Neural progenitor cell (in vitro differentiated cells): ENCODE results near the gene SYNPR. TPM values are rescaled to one million over a fixed set of nuclear protein-coding genes. Genes with fewer than 3 reads are reported as not detected.

ENCODE experiments used
- DNase-seq: peaks from one replicate; pipeline ENCODE4 v3.0.0-alpha.2; 2016; ENCODE audit warnings: low spot score
- H2AFZ ChIP-seq: fragments of 200-600 bp; sonication (generic); replicated peaks from 2 replicates; pipeline ENCODE4 v1.6.1; 2016; ENCODE audit warnings: antibody characterized with exemption
- H3F3A ChIP-seq: fragments of 200-600 bp; sonication (generic); 2 replicates; pipeline ENCODE4 v1.6.1; 2016; ENCODE audit warnings: antibody characterized with exemption, low read depth
- H3K27ac ChIP-seq: fragments of 200-600 bp; sonication (generic); 2 replicates; pipeline ENCODE4 v1.5.1; 2016; ENCODE audit warnings: mild to moderate bottlenecking
- H3K27me3 ChIP-seq: fragments of 200-600 bp; sonication (generic); 2 replicates; pipeline ENCODE4 v1.6.1; 2016; ENCODE audit warnings: mild to moderate bottlenecking, moderate library complexity
- H3K36me3 ChIP-seq: fragments of 200-600 bp; sonication (generic); 2 replicates; pipeline ENCODE4 v1.5.1; 2016
- H3K4me1 ChIP-seq: fragments of 200-600 bp; sonication (generic); 2 replicates; pipeline ENCODE4 v1.6.1; 2016; ENCODE audit warnings: mixed run types
- H3K4me2 ChIP-seq: fragments of 200-600 bp; sonication (generic); 2 replicates; pipeline ENCODE4 v1.6.1; 2016
- H3K4me3 ChIP-seq: fragments of 200-600 bp; sonication (generic); 2 replicates; pipeline ENCODE4 v1.5.1; 2016
- H3K79me2 ChIP-seq: fragments of 200-600 bp; sonication (generic); 2 replicates; pipeline ENCODE4 v1.6.1; 2016; ENCODE audit warnings: low read depth
- H3K9ac ChIP-seq: fragments of 200-600 bp; sonication (generic); 2 replicates; pipeline ENCODE4 v1.6.1; 2016
- H3K9me3 ChIP-seq: fragments of 200-600 bp; sonication (generic); 2 replicates; pipeline ENCODE4 v1.5.1; 2016; ENCODE audit warnings: low read depth
- H4K20me1 ChIP-seq: fragments of 200-600 bp; sonication (generic); 2 replicates; pipeline ENCODE4 v1.6.1; 2016; ENCODE audit warnings: low read depth
- H3K27ac Mint-ChIP-seq: 3 replicates; pipeline ENCODE4 v1.8.0; 2021; ENCODE audit warnings: mixed read lengths
- H3K27me3 Mint-ChIP-seq: 2 replicates; pipeline ENCODE4 v1.8.0; 2022; ENCODE audit warnings: low read depth, mild to moderate bottlenecking, inconsistent platforms, moderate library complexity, mixed read lengths; ENCODE audit not compliant: insufficient read depth
- H3K36me3 Mint-ChIP-seq: 3 replicates; pipeline ENCODE4 v1.8.0; 2021; ENCODE audit warnings: mixed read lengths
- H3K4me1 Mint-ChIP-seq: 3 replicates; pipeline ENCODE4 v1.8.0; 2021; ENCODE audit warnings: mixed read lengths
- H3K4me3 Mint-ChIP-seq: 3 replicates; pipeline ENCODE4 v1.8.0; 2021; ENCODE audit warnings: mild to moderate bottlenecking, moderate library complexity, mixed read lengths
- H3K9me3 Mint-ChIP-seq: 3 replicates; pipeline ENCODE4 v1.8.0; 2020; ENCODE audit warnings: mixed read lengths
- EZH2 ChIP-seq: fragments of 200-600 bp; sonication (generic); IDR thresholded peaks from 2 replicates; pipeline ENCODE4 v1.6.1; 2017; ENCODE audit warnings: antibody characterized with exemption, mild to moderate bottlenecking, moderate library complexity
- EZH2phosphoT487 ChIP-seq: fragments of 200-600 bp; sonication (generic); IDR thresholded peaks from 2 replicates; pipeline ENCODE4 v1.6.1; 2017; ENCODE audit warnings: antibody characterized with exemption
- total RNA-seq: library from RNA; depleted of rRNA; stranded (reverse); fragments of >200 nt; gene quantifications from 2 replicates; pipeline ENCODE4 v1.2.3, GENCODE V29; 2015; ENCODE audit warnings: low replicate concordance
- TF ChIP-seq, protein P1 (sequence below): fragments of 200-600 bp; sonication (generic); IDR thresholded peaks from 2 replicates; pipeline ENCODE4 v1.5.1; 2017; ENCODE audit warnings: antibody characterized with exemption, mild to moderate bottlenecking

SYNPR gene
- total RNA-seq, 1 donor from 2014 or later = 0.30 TPM

DNA sequence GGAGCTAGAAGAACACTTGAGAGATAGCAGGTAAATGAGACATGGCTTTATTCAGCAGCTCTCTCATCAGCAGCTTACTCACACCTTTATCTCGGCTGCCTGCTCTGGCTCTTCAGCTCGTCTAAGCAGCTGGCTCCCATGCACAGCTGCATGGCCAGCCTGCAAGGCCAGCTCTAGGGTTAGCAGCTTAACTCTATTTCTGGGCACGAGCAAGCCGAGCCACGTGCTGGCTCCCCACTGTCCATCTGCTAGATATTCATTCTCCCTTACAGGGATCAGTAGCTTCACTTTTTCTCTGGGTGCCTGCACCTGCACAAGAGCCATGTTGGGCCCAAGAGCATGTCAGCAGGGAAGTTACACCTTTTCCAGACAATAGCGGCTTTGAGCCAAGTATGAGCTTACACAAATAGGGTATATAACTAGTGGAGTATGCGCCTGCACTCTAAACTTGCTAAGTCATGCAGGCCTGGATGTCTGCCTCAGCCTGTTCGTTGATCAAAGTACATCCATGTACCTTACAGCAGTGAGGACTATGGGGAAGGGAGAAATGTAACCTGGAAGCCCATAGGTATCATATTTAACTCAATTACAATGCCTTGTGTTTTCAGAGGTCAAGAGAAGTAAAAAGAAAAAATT lies 199.5 kb downstream of the SYNPR start:
- Histone ChIP-seq H3K27me3 (no peaks in the 10 kb centered on the region), H3K9me3 (no peaks in the 10 kb centered on the region), H2AFZ (no peak overlapping the region), H3K36me3 (no peaks in the 10 kb centered on the region), H3K4me1 (no peaks in the 10 kb centered on the region), H4K20me1 (no peaks in the 10 kb centered on the region), H3K4me2 (no peak overlapping the region), H3K9ac (no peak overlapping the region), H3F3A (no peaks in the 10 kb centered on the region), H3K4me3 (no peak overlapping the region), H3K27ac (no peak overlapping the region), H3K79me2 (no peaks in the 10 kb centered on the region)
- TF ChIP-seq, protein P1, sequence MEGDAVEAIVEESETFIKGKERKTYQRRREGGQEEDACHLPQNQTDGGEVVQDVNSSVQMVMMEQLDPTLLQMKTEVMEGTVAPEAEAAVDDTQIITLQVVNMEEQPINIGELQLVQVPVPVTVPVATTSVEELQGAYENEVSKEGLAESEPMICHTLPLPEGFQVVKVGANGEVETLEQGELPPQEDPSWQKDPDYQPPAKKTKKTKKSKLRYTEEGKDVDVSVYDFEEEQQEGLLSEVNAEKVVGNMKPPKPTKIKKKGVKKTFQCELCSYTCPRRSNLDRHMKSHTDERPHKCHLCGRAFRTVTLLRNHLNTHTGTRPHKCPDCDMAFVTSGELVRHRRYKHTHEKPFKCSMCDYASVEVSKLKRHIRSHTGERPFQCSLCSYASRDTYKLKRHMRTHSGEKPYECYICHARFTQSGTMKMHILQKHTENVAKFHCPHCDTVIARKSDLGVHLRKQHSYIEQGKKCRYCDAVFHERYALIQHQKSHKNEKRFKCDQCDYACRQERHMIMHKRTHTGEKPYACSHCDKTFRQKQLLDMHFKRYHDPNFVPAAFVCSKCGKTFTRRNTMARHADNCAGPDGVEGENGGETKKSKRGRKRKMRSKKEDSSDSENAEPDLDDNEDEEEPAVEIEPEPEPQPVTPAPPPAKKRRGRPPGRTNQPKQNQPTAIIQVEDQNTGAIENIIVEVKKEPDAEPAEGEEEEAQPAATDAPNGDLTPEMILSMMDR = no peak
- TF ChIP-seq EZH2phosphoT487 = no peak
- no peak for TF ChIP-seq EZH2
- no peak for DNase-seq
- no peak overlapping the region for H3K27ac Mint-ChIP-seq
- H3K36me3 Mint-ChIP-seq = no peaks in the 10 kb centered on the region
- H3K4me1 Mint-ChIP-seq = peaks cover 2% of the 10 kb centered on the region
- H3K27me3 Mint-ChIP-seq = peaks cover 3% of the 10 kb centered on the region
- H3K9me3 Mint-ChIP-seq = peaks cover 5% of the 10 kb centered on the region
- no peak overlapping the region for H3K4me3 Mint-ChIP-seq

- Mint-ChIP-seq H3K4me1 (peaks cover 2% of the 10 kb centered on the region), H3K27me3 (peaks cover 3% of the 10 kb centered on the region), H3K4me3 (no peak overlapping the region), H3K36me3 (no peaks in the 10 kb centered on the region), H3K9me3 (peaks cover 5% of the 10 kb centered on the region), H3K27ac (no peak overlapping the region)
- no peak overlapping the region for H3K4me3 ChIP-seq
- H3K79me2 ChIP-seq = no peaks in the 10 kb centered on the region
- H3K4me1 ChIP-seq = no peaks in the 10 kb centered on the region
- no peak overlapping the region for H3K4me2 ChIP-seq
- no peaks in the 10 kb centered on the region for H4K20me1 ChIP-seq
- H2AFZ ChIP-seq = no peak overlapping the region
- no peaks in the 10 kb centered on the region for H3F3A ChIP-seq
- no peaks in the 10 kb centered on the region for H3K36me3 ChIP-seq
- no peak overlapping the region for H3K27ac ChIP-seq
- H3K9ac ChIP-seq = no peak overlapping the region
- no peaks in the 10 kb centered on the region for H3K27me3 ChIP-seq
- no peak for TF ChIP-seq EZH2
- no peak for TF ChIP-seq EZH2phosphoT487
- TF ChIP-seq, protein P1 = no peak
- no peak for DNase-seq
- no peaks in the 10 kb centered on the region for H3K9me3 ChIP-seq
Observed at GRCh38 chr3:63478990-63479660, 201.0 kb downstream of the SYNPR start.

DNA sequence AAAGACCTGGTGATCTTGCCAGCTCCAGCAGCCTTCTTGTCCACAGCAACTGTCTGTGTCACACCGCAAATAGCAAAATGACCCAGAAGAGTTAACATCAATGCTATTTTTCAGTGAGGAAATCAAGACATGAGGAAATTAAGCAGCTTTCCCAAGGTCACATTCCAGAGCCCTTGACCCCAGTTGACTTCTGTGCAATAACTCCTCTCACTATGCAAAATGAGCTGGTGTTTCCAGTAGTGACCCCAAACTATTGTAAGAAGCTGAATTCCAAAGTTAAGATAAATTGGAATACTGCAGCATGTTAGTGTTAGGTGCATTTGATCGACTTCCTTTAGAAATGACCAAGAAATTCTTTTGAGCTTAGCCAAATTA lies 201.5 kb downstream of the SYNPR start:
- Histone ChIP-seq H3K4me3 (no peak overlapping the region), H3K27ac (no peak overlapping the region), H4K20me1 (no peaks in the 10 kb centered on the region), H3K27me3 (no peaks in the 10 kb centered on the region), H2AFZ (no peak overlapping the region), H3K9ac (no peak overlapping the region), H3K4me2 (no peak overlapping the region), H3K36me3 (no peaks in the 10 kb centered on the region), H3K9me3 (no peaks in the 10 kb centered on the region), H3K79me2 (no peaks in the 10 kb centered on the region), H3F3A (no peaks in the 10 kb centered on the region), H3K4me1 (no peaks in the 10 kb centered on the region)
- Mint-ChIP-seq H3K27me3 (peaks cover 3% of the 10 kb centered on the region), H3K4me1 (peaks cover 2% of the 10 kb centered on the region), H3K4me3 (no peak overlapping the region), H3K36me3 (no peaks in the 10 kb centered on the region), H3K27ac (no peak overlapping the region), H3K9me3 (peaks cover 5% of the 10 kb centered on the region)
- DNase-seq = no peak
- TF ChIP-seq, protein P1 = no peak
- no peak for TF ChIP-seq EZH2phosphoT487
- TF ChIP-seq EZH2 = no peak
